ENCODE results near the gene ATG13.

DNA sequence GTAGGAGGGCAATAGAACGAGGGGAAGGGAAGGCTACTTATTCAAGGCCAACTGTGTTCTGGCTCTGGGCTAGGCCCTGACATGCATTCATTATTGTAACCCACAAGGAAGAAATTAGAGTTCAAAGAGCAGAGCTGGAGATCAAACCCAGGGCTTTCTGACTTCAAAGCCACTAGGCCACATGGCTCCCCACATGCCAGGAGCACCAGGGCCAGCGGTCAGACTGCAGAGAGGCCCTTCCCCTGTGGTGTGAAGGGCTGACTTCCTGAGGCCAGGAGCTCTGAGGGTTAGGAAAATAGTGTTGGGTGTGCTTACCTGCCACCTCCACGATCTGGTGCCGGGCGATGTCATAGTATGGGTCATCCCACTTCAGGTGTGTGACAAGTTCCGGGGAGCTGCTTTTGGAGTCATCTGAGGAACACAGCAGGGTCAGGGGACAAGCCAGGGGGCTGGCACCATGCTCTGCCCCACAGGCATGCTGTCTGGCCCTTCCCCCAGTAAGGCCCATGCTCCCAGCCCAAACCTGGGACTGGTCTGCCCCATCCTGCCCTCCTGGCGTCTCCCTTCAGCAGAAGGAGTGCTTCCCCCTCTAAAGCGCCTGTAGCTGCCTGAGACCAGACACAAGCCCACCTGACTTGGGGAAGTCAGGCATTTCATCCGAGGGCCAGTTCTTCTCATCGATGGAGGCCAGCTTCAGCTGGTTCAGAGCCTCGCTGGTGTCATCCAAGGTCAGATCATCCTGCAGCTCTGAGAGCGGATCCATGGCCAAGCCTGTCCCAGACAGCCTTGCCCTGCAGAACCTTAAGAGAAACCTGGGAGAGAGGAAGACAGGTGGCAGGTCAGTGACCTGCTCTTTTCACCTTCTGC lies 78.2 kb downstream of the ATG13 start:
- TF ChIP-seq, protein P1, sequence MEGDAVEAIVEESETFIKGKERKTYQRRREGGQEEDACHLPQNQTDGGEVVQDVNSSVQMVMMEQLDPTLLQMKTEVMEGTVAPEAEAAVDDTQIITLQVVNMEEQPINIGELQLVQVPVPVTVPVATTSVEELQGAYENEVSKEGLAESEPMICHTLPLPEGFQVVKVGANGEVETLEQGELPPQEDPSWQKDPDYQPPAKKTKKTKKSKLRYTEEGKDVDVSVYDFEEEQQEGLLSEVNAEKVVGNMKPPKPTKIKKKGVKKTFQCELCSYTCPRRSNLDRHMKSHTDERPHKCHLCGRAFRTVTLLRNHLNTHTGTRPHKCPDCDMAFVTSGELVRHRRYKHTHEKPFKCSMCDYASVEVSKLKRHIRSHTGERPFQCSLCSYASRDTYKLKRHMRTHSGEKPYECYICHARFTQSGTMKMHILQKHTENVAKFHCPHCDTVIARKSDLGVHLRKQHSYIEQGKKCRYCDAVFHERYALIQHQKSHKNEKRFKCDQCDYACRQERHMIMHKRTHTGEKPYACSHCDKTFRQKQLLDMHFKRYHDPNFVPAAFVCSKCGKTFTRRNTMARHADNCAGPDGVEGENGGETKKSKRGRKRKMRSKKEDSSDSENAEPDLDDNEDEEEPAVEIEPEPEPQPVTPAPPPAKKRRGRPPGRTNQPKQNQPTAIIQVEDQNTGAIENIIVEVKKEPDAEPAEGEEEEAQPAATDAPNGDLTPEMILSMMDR (IDR thresholded peaks at IDR 0.05), result no peak
- TF ChIP-seq SMC3 (IDR thresholded peaks at IDR 0.05; ENCODE audit: low read depth, low read length) (no peak), RAD21 (IDR thresholded peaks at IDR 0.05; ENCODE audit: low read length) (no peak), EP300 (IDR thresholded peaks at IDR 0.05; ENCODE audit: borderline replicate concordance in 1 of 2, low read depth in 1 of 2, low read length in 1 of 2) (no peak), NFIC (IDR thresholded peaks at IDR 0.05; ENCODE audit: borderline replicate concordance) (no peak), RFX5 (IDR thresholded peaks at IDR 0.05; ENCODE audit: low read length) (no peak)
- TF ChIP-seq, protein P2, sequence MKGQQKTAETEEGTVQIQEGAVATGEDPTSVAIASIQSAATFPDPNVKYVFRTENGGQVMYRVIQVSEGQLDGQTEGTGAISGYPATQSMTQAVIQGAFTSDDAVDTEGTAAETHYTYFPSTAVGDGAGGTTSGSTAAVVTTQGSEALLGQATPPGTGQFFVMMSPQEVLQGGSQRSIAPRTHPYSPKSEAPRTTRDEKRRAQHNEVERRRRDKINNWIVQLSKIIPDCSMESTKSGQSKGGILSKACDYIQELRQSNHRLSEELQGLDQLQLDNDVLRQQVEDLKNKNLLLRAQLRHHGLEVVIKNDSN (IDR thresholded peaks at IDR 0.05; ENCODE audit: borderline replicate concordance, low read depth), result no peak
- TF ChIP-seq, protein P3, sequence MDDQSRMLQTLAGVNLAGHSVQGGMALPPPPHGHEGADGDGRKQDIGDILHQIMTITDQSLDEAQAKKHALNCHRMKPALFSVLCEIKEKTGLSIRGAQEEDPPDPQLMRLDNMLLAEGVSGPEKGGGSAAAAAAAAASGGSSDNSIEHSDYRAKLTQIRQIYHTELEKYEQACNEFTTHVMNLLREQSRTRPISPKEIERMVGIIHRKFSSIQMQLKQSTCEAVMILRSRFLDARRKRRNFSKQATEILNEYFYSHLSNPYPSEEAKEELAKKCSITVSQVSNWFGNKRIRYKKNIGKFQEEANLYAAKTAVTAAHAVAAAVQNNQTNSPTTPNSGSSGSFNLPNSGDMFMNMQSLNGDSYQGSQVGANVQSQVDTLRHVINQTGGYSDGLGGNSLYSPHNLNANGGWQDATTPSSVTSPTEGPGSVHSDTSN (IDR thresholded peaks at IDR 0.05), result no peak

Data from SK-N-SH (cell line).